GM19035 (cell line): ENCODE measurements around the gene SEPHS1.
"Not testable (repeated sequence)": the region's sequence is repeated elsewhere in the genome, so short reads cannot be mapped to it uniquely, and the experiment has no call there.

Experiments used
- ATAC-seq: cut with Tn5 transposase; IDR thresholded peaks from one replicate; pipeline ENCODE4 v1.9.1; 2021; ENCODE audit not compliant: unreplicated experiment

SEPHS1 gene, protein sequence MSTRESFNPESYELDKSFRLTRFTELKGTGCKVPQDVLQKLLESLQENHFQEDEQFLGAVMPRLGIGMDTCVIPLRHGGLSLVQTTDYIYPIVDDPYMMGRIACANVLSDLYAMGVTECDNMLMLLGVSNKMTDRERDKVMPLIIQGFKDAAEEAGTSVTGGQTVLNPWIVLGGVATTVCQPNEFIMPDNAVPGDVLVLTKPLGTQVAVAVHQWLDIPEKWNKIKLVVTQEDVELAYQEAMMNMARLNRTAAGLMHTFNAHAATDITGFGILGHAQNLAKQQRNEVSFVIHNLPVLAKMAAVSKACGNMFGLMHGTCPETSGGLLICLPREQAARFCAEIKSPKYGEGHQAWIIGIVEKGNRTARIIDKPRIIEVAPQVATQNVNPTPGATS

GRCh38 chr10:13348216-13349017, at the start of gene SEPHS1:
Gene SEPHS1 (minus strand): TSS chr10:13348293. CDS start chr10:13344950, 3,343 bp downstream.
- ATAC-seq = peak; percentile 59

DNA sequence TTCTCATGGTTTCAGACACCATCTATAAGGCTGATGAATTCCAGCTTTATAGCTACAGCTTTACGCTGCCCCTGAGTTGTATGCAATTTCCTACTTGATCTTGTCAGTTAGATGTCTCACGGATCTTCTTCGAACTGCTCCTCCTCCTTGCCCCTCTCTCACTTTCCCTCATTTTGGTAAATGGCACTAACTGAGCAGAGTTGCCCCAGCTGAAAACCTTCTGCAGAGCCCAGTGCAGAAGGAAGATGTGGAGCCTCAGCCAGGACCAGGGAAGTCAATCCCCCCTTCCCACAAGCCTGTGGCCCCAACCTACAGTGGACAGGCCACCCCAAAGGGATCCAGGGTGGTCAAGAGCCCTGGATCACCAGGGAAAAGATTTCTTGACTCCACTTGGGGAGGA, 49.0 kb upstream of the SEPHS1 start:
- no peak for ATAC-seq

DNA sequence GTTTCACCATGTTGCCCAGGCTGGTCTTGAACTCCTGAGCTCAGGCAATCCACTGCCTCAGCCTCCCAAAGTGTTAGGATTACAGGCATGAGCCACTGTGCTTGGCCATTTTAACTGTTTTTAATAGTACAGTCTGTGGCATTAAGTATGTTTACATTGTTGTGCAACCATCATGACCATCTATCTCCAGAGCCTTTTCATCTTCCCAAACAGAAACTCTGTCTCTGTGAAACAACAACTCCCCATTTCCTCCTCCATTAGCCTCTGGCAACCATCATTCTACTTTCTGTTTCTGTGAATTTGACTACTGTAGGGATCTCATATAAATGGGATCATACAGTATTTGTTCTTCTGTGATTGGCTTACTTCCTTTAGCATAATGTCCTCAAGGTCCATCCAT, 48.3 kb upstream of the SEPHS1 start:
- no peak for ATAC-seq

DNA sequence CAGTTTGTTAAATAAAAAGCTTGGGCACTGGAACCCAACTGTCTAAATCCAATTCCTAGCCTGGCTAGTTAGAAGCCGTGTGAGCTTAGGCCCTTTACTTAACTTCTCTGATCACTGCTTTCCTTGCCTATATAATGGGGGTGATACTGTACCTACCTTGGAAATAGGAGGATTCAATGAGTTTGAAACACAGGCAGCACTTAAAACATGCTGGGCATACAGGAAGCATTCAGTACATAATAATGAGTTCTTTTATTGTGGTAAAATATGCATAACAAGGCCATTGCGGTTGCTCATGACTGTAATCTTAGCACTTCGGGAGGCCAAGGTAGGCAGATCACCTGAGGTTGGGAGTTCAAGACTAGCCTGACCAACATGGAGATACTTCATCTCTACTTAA, 47.4 kb upstream of the SEPHS1 start:
- no peak for ATAC-seq

GRCh38 chr10:13393640-13394039, 45.5 kb upstream of the SEPHS1 start:
- ATAC-seq = no peak

- ATAC-seq = no peak
Measured at GRCh38 chr10:13392701-13393100, 44.6 kb upstream of the SEPHS1 start.

DNA sequence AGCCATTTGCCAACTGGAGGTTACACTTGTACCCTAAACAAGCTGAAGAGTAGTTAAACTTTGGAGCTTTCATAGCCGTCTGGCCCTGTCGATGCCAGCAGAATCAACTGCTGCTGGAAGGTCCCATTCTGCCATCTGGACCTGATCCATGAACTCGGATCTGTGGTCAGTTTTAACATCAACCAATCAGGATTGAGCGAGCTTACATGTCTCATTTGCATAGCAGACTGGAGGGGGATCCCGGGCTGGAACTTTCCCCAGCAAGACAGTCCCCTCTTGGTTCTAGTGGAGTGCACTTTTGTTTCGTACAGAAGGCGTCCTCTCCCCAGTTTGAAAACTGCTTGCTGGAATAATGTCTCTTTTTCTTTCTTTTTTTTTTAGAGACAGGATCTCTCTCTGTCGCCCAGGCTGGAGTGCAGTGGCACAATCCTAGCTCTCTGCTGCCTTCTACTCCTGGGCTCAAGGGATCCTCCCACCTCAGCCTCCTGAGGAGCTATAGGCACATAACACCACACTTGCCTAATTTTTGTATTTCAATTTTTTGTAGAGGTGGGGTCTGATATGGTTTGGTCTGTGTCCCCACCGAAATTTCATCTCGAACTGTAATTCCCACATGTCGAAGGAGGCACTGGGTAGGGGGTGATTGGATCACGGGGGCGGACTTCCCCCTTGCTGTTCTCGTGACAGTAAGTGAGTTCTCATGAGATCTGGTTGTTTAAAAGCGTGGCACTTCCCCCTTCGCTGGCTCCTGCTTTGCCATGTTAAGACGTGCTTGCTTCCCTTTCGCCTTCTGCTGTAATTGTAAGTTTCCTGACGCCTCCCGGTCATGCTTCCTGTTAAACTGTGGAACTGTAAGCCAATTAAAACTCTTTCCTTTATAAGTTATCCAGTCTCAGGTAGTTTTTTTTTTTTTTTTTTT, 42.8 kb upstream of the SEPHS1 start:
- ATAC-seq = no peak

DNA sequence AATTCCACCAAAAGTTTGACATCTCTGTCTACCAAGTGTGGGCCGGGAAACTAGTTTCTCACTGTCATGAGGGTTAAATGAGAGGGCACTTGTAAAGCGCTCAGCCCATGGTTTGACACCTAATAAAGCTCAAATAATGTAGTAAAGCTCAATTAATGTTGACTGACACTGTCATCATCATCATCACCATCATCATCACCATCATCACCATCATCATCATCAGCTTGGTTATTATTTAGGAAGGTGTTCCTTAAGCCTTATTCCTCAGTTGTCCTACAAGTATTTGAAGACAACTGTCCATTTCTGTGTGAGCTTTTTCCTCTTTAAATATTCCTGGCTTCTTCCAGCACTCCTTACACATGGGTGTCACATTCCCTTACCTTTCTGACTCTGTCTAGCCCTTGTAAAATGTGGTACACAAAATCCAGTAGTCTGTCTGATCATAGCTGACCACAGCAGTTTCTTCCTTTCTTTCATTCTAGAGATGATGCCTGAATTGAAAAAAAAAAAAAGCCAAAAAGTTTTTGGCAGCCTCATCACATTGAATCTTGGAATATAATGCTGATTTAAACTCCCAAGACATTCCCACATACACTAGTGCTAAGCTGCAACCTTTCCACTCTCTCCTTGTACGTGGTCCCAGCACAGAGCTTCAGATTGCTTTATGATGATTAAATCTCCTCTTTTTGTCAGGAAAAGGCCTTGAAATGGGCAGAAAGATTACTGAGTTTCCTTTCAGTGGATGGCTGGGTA, 40.6 kb upstream of the SEPHS1 start:
- ATAC-seq = no peak

DNA sequence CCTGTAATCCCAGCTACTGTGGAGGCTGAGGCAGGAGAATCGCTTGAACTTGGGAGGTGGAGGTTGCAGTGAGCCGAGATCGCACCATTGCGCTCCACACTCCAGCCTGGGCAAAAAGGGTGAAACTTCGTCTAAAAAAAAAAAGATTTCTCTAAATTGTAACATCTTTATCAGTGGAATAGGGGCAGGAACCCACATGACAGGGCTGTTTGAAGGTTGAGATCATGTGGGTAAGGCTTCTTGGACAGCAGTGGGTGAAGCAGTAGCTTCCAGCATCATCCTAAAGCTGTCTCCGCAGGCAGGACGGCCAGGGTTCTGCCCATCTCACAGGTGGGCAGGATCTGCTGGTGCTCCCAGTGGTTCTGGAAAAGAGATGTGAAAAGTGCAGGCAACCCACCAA, 37.9 kb upstream of the SEPHS1 start:
- no peak for ATAC-seq

DNA sequence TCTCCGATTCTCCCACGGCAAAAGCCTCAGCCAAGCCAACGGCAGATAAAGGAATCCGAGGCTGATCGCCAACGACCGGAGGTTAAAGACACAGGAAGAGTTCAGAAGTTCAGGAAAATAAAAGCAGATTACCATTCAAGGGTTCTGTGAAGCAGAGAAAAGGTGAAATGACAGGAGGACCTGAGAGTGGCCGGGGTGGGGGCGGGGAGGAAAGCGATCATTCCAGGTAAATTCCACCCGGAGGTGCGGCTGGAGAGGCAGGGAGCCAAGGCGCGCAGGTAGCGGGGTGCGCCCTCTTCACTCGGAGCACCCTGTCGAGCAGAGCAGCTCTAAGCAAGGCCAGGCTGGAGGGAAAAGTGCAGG, 35.3 kb upstream of the SEPHS1 start:
- ATAC-seq = no peak

DNA sequence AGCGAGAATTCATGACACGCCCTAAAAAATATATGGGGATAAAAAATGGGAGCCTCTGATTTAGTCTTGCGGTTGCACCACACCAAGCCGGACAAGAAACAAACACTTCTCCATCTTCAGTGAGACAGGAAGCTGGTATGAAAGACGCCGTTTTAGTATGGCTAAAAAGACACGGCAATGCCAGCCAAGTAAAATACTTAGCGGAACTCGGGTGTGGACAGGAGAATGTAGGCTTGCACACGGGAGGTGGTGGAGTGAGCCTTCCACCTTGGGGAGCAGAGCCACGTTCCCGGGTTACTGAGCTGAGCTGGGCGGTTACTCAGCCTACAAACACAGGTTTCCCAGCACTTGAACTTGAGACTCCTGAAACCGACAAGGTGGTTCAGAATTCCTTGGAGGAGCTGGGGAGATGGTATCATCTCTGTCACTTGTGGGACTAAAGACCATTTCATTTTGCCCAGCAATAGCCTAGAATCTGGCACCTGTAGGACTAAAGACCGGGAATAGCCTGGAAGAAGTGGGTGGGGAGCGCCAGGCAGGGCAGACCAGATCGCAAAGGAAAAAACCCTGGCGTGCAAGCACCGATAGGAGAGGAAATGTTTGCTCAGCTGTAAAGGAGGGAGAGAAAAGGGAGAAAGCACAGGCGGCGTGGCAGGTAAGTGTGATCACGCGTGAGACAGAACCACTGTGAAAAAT, 34.8 kb upstream of the SEPHS1 start:
- ATAC-seq = no peak

DNA sequence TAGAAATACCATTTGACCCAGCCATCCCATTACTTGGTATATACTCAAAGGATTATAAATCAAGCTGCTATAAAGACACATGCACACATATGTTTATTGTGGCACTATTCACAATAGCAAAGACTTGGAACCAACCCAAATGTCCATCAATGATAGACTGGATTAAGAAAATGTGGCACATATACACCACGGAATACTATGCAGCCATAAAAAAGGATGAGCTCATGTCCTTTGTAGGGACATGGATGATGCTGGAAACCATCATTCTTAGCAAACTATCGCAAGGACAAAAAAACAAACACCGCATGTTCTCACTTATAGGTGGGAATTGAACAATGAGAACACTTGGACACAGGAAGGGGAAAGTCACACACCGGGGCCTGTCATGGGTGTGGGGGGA, 31.0 kb upstream of the SEPHS1 start:
- not testable (repeated sequence) for ATAC-seq

DNA sequence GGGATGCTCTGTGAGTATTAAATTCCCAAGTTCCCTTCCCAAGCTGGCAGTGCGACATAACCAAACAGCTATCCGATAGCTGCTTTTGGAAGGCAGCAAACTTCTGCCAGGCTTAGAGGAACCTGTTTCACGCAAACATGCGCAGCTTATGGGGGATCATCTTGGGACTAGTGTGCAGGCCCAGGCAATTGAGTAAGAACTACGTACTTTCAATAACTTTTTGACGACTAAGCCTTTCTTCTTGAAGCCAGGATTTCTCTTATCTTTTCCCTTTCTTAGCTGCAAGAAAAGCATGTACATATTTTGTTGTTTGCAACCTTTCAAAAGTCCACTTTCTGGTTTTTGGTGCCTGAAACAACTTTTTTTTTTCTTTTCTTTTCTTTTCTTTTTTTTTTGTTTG, 28.7 kb upstream of the SEPHS1 start:
- ATAC-seq = no peak

DNA sequence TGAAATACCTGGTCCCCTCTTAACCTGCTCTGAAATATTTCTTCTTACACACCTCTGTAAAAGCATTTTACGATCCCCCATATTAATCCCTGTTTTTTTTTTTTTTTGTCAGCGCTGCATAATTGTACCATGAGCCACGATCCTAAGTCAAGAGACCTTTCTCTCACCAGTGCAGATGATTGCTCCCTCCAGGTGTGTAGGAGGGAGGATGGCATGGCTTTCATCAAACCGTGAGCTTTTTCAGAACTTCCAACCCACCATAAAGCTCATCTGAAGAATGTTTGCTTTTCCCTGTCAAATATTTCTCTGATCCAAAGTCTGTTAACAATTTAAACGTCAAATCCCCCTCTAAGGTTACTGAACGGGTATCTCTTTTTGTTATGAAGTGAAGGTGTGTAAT, 28.2 kb upstream of the SEPHS1 start:
- ATAC-seq = no peak

GRCh38 chr10:13375791-13376190, 27.7 kb upstream of the SEPHS1 start:
- no peak for ATAC-seq

- ATAC-seq = no peak
Measured at GRCh38 chr10:13373644-13374043, 25.6 kb upstream of the SEPHS1 start.

- ATAC-seq = no peak
Measured at GRCh38 chr10:13372524-13372923, 24.4 kb upstream of the SEPHS1 start.

DNA sequence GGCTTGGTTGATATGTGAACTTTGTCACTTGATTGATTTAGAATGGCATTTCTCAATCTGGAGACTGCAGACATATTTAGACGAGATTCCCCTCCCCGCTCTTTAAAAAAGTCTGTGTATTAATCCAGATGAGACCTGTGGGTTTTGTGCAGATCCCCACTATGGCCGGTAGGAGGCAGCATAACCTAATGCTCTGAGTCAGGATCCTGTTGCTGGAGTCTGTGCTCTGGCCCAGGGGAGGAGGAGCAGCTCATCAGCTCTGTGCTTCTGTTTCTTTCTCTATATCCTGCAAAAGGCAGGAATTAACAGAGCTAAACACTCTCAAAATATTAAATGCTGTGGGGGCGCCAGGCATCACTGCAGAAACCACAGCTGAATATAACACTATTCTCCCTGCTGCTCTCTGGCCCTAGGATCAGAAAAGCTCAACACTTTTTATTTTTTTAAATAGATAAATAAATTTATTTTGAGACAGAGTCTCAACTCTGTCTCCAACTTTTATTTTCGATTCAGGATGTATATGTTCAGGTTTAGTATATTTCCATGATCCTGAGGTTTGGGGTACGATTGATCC, 23.9 kb upstream of the SEPHS1 start:
- peak; percentile 80 for ATAC-seq

DNA sequence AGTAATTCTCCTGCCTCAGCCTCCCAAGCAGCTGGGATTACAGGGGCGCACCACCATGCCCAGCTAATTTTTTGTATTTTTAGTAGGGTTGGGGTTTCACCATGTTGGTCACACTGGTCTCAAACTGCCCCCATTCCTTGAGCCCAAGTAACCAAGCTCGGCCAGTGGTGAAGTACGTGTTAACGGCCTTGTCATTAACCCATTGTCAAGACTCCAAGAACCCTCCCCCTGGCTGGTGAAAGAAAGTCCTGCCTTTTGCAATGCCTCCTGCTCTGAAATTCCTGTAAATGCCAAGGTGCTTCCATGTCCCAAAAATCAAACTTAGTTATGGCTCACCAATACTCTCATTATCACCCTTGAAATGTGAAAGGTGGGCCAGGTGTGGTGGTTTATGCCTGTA, 18.8 kb upstream of the SEPHS1 start:
- no peak for ATAC-seq

GRCh38 chr10:13365831-13366230, 17.7 kb upstream of the SEPHS1 start:
- ATAC-seq = no peak
